Fibroblast of the aortic adventitia (primary cell): ENCODE results near the gene TM7SF3. TPM values are rescaled to one million over a fixed set of nuclear protein-coding genes. Genes with fewer than 3 reads are reported as not detected.
"Not testable (repeated sequence)": the region's sequence is repeated elsewhere in the genome, so short reads cannot be mapped to it uniquely, and the experiment has no call there.

Source experiments
- DNase-seq: peaks from one replicate; pipeline ENCODE4 v3.0.0-alpha.2; 2010; ENCODE audit warnings: low read depth
- H3K4me3 ChIP-seq: 2 replicates; pipeline ENCODE4 v1.5.1; 2011; ENCODE audit warnings: low read depth, mild to moderate bottlenecking, control low read depth, low read length, moderate library complexity
- total RNA-seq: library from RNA; depleted of rRNA; stranded (reverse); fragments of >200 nt; gene quantifications from 2 replicates; pipeline ENCODE4 v1.2.3, GENCODE V29; 2012; ENCODE audit warnings: low replicate concordance
- TF ChIP-seq, protein P1 (sequence below): IDR thresholded peaks from 2 replicates; pipeline ENCODE4 v1.5.1; 2011; ENCODE audit warnings: mild to moderate bottlenecking, low read length, control low read depth, inconsistent platforms; ENCODE audit not compliant: insufficient read depth

TM7SF3 gene
- total RNA-seq, 1 donor = 67.7 TPM

DNA sequence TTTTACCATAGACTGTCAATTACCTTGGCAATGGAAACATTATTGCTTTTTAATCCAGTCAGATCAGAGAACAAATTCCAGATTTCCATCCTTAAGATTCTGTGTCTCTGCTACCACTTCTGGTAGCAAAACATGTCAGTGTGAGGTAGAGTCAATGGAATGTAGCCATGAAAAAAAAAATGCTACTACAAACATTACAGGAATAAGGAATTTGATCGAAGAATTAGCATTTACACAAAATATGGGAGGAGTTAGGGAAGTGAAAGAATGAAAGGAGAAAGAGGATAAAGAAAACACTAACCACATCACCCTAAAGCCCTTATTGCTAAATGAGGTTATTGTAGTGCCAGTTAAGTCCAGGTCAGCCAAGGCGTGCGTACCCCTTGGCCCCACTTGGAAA lies 17.3 kb upstream of the TM7SF3 start:
- no peak overlapping the region for H3K4me3 ChIP-seq
- TF ChIP-seq, protein P1, sequence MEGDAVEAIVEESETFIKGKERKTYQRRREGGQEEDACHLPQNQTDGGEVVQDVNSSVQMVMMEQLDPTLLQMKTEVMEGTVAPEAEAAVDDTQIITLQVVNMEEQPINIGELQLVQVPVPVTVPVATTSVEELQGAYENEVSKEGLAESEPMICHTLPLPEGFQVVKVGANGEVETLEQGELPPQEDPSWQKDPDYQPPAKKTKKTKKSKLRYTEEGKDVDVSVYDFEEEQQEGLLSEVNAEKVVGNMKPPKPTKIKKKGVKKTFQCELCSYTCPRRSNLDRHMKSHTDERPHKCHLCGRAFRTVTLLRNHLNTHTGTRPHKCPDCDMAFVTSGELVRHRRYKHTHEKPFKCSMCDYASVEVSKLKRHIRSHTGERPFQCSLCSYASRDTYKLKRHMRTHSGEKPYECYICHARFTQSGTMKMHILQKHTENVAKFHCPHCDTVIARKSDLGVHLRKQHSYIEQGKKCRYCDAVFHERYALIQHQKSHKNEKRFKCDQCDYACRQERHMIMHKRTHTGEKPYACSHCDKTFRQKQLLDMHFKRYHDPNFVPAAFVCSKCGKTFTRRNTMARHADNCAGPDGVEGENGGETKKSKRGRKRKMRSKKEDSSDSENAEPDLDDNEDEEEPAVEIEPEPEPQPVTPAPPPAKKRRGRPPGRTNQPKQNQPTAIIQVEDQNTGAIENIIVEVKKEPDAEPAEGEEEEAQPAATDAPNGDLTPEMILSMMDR = no peak
- no peak for DNase-seq

DNA sequence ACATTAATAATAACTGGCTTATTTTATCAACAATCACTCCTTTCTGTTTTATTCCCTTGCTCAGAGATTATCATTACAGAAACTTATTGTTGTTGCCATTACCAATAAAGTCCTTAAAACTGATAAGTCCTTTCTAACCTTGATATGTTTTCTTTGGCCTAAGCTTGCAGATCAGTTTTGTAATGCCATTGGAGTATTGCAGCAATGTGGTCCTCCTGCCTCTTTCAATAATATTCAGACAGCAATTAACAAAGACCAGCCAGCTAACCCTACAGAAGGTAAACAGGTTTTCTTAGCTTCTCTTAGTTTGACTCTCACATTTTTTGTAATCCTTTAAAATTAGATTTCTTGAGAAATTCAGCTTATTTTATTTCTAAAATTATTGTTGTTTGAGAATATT lies 12.1 kb upstream of the TM7SF3 start:
- H3K4me3 ChIP-seq = no peak overlapping the region
- DNase-seq = no peak
- TF ChIP-seq, protein P1 = no peak

DNA sequence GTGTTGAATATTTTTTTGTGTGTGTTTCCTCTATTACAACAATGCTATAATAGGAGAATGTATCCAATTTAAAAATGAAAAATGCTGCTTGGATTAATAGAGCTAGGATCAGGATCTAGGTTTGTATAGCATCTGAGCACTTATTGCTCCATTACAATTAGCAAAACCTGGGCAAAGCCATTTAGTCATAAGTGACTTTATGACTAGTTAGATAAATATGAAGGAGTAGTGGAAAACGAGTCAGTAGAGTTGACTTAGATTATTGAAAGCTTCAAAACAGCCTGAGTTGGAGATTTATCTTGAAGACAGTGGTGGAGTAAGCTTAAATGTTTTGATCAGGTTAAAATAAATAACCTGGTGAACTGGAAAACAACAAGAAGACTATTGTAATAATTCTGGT lies 10.9 kb upstream of the TM7SF3 start:
- no peak overlapping the region for H3K4me3 ChIP-seq
- TF ChIP-seq, protein P1 = no peak
- no peak for DNase-seq

DNA sequence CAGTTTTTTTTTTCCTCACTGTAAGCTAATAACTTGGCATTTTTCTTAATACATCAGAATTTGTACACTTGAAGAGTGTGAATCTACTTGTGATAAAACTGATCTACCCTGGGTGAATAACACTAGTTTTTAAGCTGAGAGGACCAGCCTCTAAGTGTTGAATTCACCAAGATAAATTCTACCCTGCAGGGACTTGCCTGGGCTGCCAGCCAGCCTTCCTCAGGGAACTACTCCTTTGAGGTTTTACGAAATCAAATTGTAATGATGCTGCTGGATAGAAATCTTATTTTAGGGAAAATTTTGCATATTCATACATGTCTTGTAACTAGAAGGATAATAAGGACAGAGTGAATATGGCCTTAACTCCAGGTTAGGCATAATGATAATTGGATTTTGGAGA lies 10.1 kb upstream of the TM7SF3 start:
- TF ChIP-seq, protein P1 = no peak
- DNase-seq = peak; percentile 64
- H3K4me3 ChIP-seq = peak overlapping the region; percentile 26

DNA sequence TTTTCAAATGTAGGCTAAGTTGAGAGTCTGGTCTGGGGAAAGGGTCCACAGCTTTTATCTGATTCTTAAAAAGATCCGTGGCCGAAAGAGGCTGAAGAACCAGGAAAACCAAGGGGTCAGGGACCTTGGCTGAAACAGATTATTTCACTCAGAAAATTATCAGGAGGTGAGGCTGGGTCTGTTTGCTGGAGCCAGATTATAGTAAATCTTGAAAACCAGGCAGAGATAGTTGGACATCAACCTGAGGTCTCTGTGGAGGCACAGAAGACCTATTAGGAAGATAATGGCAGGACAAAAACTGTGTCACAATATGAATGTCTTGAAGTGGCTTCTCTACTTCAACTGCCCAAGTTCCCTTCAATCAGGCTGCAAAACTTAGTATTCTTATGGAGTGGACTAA lies 6.6 kb upstream of the TM7SF3 start:
- TF ChIP-seq, protein P1 = no peak
- DNase-seq = no peak
- H3K4me3 ChIP-seq = no peak overlapping the region

DNA sequence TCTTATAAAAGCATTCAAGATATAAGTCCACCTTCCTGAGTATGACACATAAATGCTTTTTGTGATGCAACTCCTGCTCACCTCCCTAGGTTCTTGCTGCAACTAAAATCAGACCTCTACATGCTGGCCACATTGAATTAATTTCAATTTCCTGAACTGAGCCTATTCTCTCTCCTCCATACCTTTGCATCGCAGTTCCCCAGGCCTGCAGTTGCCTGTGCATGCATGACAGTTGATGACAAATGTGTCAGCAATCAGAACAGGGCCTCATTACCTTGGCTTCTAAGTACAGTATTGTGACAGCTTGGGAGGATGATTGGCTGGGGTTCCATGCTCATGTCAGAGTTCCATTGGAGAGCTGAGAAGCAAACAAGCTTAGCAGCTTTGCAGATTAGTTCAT lies 3.9 kb upstream of the TM7SF3 start:
- no peak for DNase-seq
- H3K4me3 ChIP-seq = no peak overlapping the region
- TF ChIP-seq, protein P1 = no peak

DNA sequence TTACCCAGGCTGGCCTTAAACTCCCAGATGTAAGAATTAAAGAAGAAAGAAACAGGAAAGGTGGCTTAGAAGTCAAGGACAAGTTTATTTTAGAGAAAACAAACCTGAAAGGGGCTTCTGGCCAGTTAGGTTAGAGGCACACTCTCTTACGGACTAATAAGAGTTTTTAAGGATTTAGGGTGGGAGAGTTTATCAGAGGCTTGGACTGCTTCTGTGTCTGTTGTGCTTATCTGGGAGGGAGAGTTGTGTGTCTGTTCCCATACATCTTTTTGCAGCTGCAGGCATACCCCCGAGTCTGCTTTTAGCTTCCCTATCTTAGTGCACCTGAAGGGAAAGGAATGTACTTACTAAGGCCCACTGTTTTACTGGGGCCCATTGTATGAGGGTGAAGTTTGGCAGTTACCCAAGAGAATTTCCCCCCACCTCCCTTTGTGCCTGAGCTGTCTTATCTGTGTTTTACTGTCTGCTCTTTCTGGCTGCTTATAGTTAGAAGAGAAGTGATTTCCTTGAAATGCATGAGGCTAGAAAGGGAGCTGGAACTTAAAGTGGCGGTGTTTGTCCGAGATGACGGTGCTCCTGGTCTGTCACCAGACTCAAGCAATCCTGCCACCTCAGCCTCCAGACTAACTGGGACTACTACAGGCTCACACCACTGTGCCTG lies 3.1 kb upstream of the TM7SF3 start:
- not testable (repeated sequence) for DNase-seq, H3K4me3 ChIP-seq
